Liver (tissue), 3 donors: Measurements from ENCODE around the gene ZNF80.

ENCODE experiments used
- ATF3 ChIP-seq: IDR thresholded peaks from 2 replicates; pipeline ENCODE4 v1.6.1; 2016; ENCODE audit warnings: antibody characterized with exemption
- FOXA1 ChIP-seq: IDR thresholded peaks from 2 replicates; pipeline ENCODE4 v1.6.1; 2016; ENCODE audit warnings: antibody characterized with exemption
- GABPA ChIP-seq, 2 donors: IDR thresholded peaks in 1 of 2; conservative IDR thresholded peaks in 1 of 2; 2 replicates each; pipeline ENCODE4 v1.6.1; 2016; ENCODE audit warnings: antibody characterized with exemption in 2 of 2, mild to moderate bottlenecking in 1 of 2, moderate library complexity in 1 of 2
- JUND ChIP-seq, 2 donors: IDR thresholded peaks; 2 replicates each; pipeline ENCODE4 v1.6.1; 2016; ENCODE audit warnings: antibody characterized with exemption in 2 of 2
- MAX ChIP-seq: IDR thresholded peaks from 2 replicates; pipeline ENCODE4 v1.6.1; 2016; ENCODE audit warnings: antibody characterized with exemption
- NR2F2 ChIP-seq: IDR thresholded peaks from 2 replicates; pipeline ENCODE4 v1.6.1; 2016; ENCODE audit warnings: antibody characterized with exemption
- RAD21 ChIP-seq, 2 donors: IDR thresholded peaks; 2 replicates each; pipeline ENCODE4 v1.6.1; 2016; ENCODE audit warnings: antibody characterized with exemption in 2 of 2, mild to moderate bottlenecking in 2 of 2
- REST ChIP-seq: IDR thresholded peaks from 2 replicates; pipeline ENCODE4 v1.6.1; 2016; ENCODE audit warnings: antibody characterized with exemption, mild to moderate bottlenecking
- RXRA ChIP-seq, 2 donors: IDR thresholded peaks; 2 replicates each; pipeline ENCODE4 v1.6.1; 2017 to 2018; ENCODE audit warnings: antibody characterized with exemption in 2 of 2, mild to moderate bottlenecking in 1 of 2
- SP1 ChIP-seq: IDR thresholded peaks from 2 replicates; pipeline ENCODE4 v1.6.1; 2018; ENCODE audit warnings: antibody characterized with exemption, mild to moderate bottlenecking
- TAF1 ChIP-seq: conservative IDR thresholded peaks from 2 replicates; pipeline ENCODE4 v1.6.1; 2016; ENCODE audit warnings: antibody characterized with exemption, mild to moderate bottlenecking
- YY1 ChIP-seq: IDR thresholded peaks from 2 replicates; pipeline ENCODE4 v1.6.1; 2016; ENCODE audit warnings: antibody characterized with exemption, mild to moderate bottlenecking
- TF ChIP-seq, protein P1 (sequence below): fragments of 150-350 bp; IDR thresholded peaks from 2 replicates; pipeline ENCODE4 v1.5.1; 2017; ENCODE audit warnings: improper control_type of control experiment, low read depth, low read length; ENCODE audit not compliant: missing input control
- donor health status: healthy.
- donor health status: healthy.

GRCh38 chr3:114260152-114260551 lies 22.8 kb upstream of the ZNF80 start:
- TF ChIP-seq YY1 (no peak), TAF1 (no peak), REST (no peak), ATF3 (no peak), GABPA (IDR thresholded peaks at IDR 0.05 in 1 of 2, conservative IDR thresholded peaks at IDR 0.05 in 1 of 2) (no peak), NR2F2 (no peak), RAD21 (IDR thresholded peaks at IDR 0.05) (no peak), FOXA1 (no peak), SP1 (no peak), JUND (IDR thresholded peaks at IDR 0.05) (no peak), RXRA (IDR thresholded peaks at IDR 0.05) (no peak), MAX (no peak)
- TF ChIP-seq, protein P1, sequence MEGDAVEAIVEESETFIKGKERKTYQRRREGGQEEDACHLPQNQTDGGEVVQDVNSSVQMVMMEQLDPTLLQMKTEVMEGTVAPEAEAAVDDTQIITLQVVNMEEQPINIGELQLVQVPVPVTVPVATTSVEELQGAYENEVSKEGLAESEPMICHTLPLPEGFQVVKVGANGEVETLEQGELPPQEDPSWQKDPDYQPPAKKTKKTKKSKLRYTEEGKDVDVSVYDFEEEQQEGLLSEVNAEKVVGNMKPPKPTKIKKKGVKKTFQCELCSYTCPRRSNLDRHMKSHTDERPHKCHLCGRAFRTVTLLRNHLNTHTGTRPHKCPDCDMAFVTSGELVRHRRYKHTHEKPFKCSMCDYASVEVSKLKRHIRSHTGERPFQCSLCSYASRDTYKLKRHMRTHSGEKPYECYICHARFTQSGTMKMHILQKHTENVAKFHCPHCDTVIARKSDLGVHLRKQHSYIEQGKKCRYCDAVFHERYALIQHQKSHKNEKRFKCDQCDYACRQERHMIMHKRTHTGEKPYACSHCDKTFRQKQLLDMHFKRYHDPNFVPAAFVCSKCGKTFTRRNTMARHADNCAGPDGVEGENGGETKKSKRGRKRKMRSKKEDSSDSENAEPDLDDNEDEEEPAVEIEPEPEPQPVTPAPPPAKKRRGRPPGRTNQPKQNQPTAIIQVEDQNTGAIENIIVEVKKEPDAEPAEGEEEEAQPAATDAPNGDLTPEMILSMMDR: no peak
